HEK293T (cell line): ENCODE results near the gene FAT2.

Source experiments
- CTCF ChIA-PET: fragments of 350-600 bp; formaldehyde crosslinking; extraction: SDS; loops from one replicate; lab custom pipeline; 2021; ENCODE audit warnings: antibody characterized with exemption, inconsistent platforms; lab: Yijun Ruan, JAX
- POLR2A ChIA-PET: fragments of 350-600 bp; formaldehyde crosslinking; extraction: SDS; loops from one replicate; lab custom pipeline; 2020; ENCODE audit warnings: antibody characterized with exemption, inconsistent platforms; lab: Yijun Ruan, JAX
- DNase-seq: peaks from one replicate; pipeline ENCODE4 v3.0.0; 2012; ENCODE audit warnings: mixed read lengths; ENCODE audit errors: extremely low spot score
- ARNT ChIP-seq: fragments of 450-650 bp; IDR thresholded peaks from 2 replicates; pipeline ENCODE4 v1.6.1; 2017; ENCODE audit warnings: mild to moderate bottlenecking
- BHLHE40 ChIP-seq: fragments of 450-650 bp; IDR thresholded peaks from 2 replicates; pipeline ENCODE4 v1.6.1; 2016; ENCODE audit warnings: mild to moderate bottlenecking, moderate library complexity, borderline replicate concordance
- CTBP1 ChIP-seq: fragments of 450-650 bp; IDR thresholded peaks from 2 replicates; pipeline ENCODE4 v1.6.1; 2016; ENCODE audit warnings: borderline replicate concordance
- ELF4 ChIP-seq: fragments of 450-650 bp; IDR thresholded peaks from 2 replicates; pipeline ENCODE4 v1.6.1; 2017; ENCODE audit warnings: antibody characterized with exemption
- FOXA1 ChIP-seq: fragments of 450-650 bp; IDR thresholded peaks from 2 replicates; pipeline ENCODE4 v1.6.1; 2016; ENCODE audit warnings: mild to moderate bottlenecking
- FOXK2 ChIP-seq: fragments of 450-650 bp; IDR thresholded peaks from 2 replicates; pipeline ENCODE4 v1.6.1; 2016; ENCODE audit warnings: mild to moderate bottlenecking
- FOXM1 ChIP-seq: fragments of 450-650 bp; IDR thresholded peaks from 2 replicates; pipeline ENCODE4 v1.6.1; 2017; ENCODE audit warnings: mild to moderate bottlenecking, borderline replicate concordance
- HDGF ChIP-seq: fragments of 450-650 bp; IDR thresholded peaks from 2 replicates; pipeline ENCODE4 v1.6.1; 2017; ENCODE audit warnings: antibody characterized with exemption, borderline replicate concordance
- L3MBTL2 ChIP-seq: fragments of 450-650 bp; conservative IDR thresholded peaks from 2 replicates; pipeline ENCODE4 v1.6.1; 2016; ENCODE audit warnings: mild to moderate bottlenecking
- LEF1 ChIP-seq: fragments of 450-650 bp; IDR thresholded peaks from 2 replicates; pipeline ENCODE4 v1.6.1; 2017; ENCODE audit warnings: mild to moderate bottlenecking, borderline replicate concordance
- NFRKB ChIP-seq: fragments of 450-650 bp; IDR thresholded peaks from 2 replicates; pipeline ENCODE4 v1.6.1; 2016; ENCODE audit warnings: mild to moderate bottlenecking, moderate library complexity
- PKNOX1 ChIP-seq: fragments of 450-650 bp; IDR thresholded peaks from 2 replicates; pipeline ENCODE4 v1.6.1; 2016
- SP1 ChIP-seq: fragments of 450-650 bp; IDR thresholded peaks from 2 replicates; pipeline ENCODE4 v1.6.1; 2017
- SUZ12 ChIP-seq: fragments of 450-650 bp; IDR thresholded peaks from 2 replicates; pipeline ENCODE4 v1.6.1; 2016; ENCODE audit warnings: mild to moderate bottlenecking
- TARDBP ChIP-seq: fragments of 450-650 bp; IDR thresholded peaks from 2 replicates; pipeline ENCODE4 v1.6.1; 2016
- ZNF384 ChIP-seq: fragments of 450-650 bp; IDR thresholded peaks from 2 replicates; pipeline ENCODE4 v1.6.1; 2016

The FAT2 gene

GRCh38 chr5:151624476-151624875 is 33.3 kb upstream of the FAT2 start:
- ChIA-PET CTCF (interaction anchor here (0.8 kb wide), 1 partner anchor 308 kb away, joined by 3 read pairs; no protein-coding TSS in a partner anchor), POLR2A (interaction anchor here (1.2 kb wide), 1 partner anchor 21 kb away, joined by 3 read pairs; no protein-coding TSS in a partner anchor)
- TF ChIP-seq HDGF (no peak), ELF4 (no peak), SP1 (no peak), SUZ12 (no peak), ARNT (no peak), ZNF384 (no peak), FOXA1 (no peak), L3MBTL2 (no peak), LEF1 (no peak), BHLHE40 (no peak), FOXK2 (no peak), FOXM1 (no peak), TARDBP (no peak), PKNOX1 (no peak), CTBP1 (no peak), NFRKB (no peak)
- no peak for DNase-seq

- DNase-seq: no peak
- TF ChIP-seq CTBP1: no peak
- TF ChIP-seq ZNF384: no peak
- no peak for TF ChIP-seq BHLHE40
- TF ChIP-seq FOXK2: no peak
- TF ChIP-seq L3MBTL2: no peak
- TF ChIP-seq FOXM1: no peak
- no peak for TF ChIP-seq HDGF
- TF ChIP-seq FOXA1: no peak
- no peak for TF ChIP-seq LEF1
- no peak for TF ChIP-seq ARNT
- no peak for TF ChIP-seq SUZ12
- CTCF ChIA-PET: interaction anchor here (0.6 kb wide), 1 partner anchor 99 kb away, joined by 3 read pairs; no protein-coding TSS in a partner anchor
- POLR2A ChIA-PET: no interaction called here
These were observed 31.4 kb upstream of the FAT2 start for GRCh38 chr5:151622367-151623088.

- DNase-seq: no peak
- CTCF ChIA-PET: no interaction called here
- POLR2A ChIA-PET: no interaction called here
- no peak for TF ChIP-seq ZNF384
- no peak for TF ChIP-seq FOXK2
- no peak for TF ChIP-seq TARDBP
- TF ChIP-seq CTBP1: no peak
- no peak for TF ChIP-seq SUZ12
- no peak for TF ChIP-seq BHLHE40
- no peak for TF ChIP-seq SP1
- no peak for TF ChIP-seq ARNT
- no peak for TF ChIP-seq L3MBTL2
- no peak for TF ChIP-seq ELF4
- TF ChIP-seq PKNOX1: no peak
- no peak for TF ChIP-seq FOXA1
- no peak for TF ChIP-seq HDGF
- TF ChIP-seq NFRKB: no peak
- TF ChIP-seq LEF1: no peak
- TF ChIP-seq FOXM1: no peak
These were observed 29.3 kb upstream of the FAT2 start for GRCh38 chr5:151620461-151620840.

- DNase-seq: no peak
- POLR2A ChIA-PET: no interaction called here
- CTCF ChIA-PET: interaction anchor here (0.6 kb wide), 1 partner anchor 41 kb away, joined by 3 read pairs; no protein-coding TSS in a partner anchor
- TF ChIP-seq FOXK2 (no peak), ARNT (no peak), PKNOX1 (no peak), LEF1 (no peak), TARDBP (no peak), NFRKB (no peak), FOXM1 (no peak)
These were observed 28.8 kb upstream of the FAT2 start for GRCh38 chr5:151619812-151620460.

- TF ChIP-seq ARNT (no peak), L3MBTL2 (no peak), NFRKB (no peak), LEF1 (no peak), PKNOX1 (peak; percentile 40; the same call in 1 of the 2 replicates), ZNF384 (no peak), HDGF (no peak), TARDBP (no peak)
- no peak for DNase-seq
- ChIA-PET CTCF (interaction anchor here (0.6 to 1.0 kb wide), 2 partner anchors 16 to 40 kb away, joined by 3 read pairs; no protein-coding TSS in a partner anchor), POLR2A (no interaction called here)
These were observed 27.8 kb upstream of the FAT2 start for GRCh38 chr5:151618907-151619306.
